ENCODE results near the gene TUBA3D.
"Not testable (repeated sequence)": the region's sequence is repeated elsewhere in the genome, so short reads cannot be mapped to it uniquely, and the experiment has no call there.

TUBA3D gene

DNA sequence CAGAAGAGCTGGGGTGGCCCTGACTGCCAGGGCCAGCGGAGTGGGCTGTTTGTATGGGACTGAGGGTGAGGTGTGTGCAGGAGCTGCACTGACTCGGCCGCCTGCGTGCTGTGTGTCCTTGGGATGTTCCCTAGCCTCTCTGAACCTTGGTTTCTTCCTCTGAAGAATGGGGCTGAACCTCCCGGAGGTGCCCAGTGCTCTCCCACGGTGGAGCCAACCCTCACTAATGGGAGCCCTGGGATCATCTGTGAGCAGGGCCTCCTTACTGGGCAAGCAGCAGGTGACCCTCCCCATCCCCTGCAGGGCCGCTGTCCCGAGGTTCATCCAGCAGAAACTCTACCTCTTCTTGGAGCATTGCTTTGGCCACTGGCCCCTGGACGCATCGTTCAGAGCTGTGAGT, 40.1 kb downstream of the TUBA3D start:
- no peak for DNase-seq

- not testable (repeated sequence) for DNase-seq
These were observed 40.7 kb downstream of the TUBA3D start for GRCh38 chr2:131516621-131517020.

- DNase-seq = no peak
These were observed 41.4 kb downstream of the TUBA3D start for GRCh38 chr2:131517106-131517831.

- DNase-seq = not testable (repeated sequence)
These were observed 41.9 kb downstream of the TUBA3D start for GRCh38 chr2:131517856-131518255.

GRCh38 chr2:131518531-131518930, 42.6 kb downstream of the TUBA3D start:
- not testable (repeated sequence) for DNase-seq

- DNase-seq = no peak
These were observed 43.5 kb downstream of the TUBA3D start for GRCh38 chr2:131519466-131519865.

DNA sequence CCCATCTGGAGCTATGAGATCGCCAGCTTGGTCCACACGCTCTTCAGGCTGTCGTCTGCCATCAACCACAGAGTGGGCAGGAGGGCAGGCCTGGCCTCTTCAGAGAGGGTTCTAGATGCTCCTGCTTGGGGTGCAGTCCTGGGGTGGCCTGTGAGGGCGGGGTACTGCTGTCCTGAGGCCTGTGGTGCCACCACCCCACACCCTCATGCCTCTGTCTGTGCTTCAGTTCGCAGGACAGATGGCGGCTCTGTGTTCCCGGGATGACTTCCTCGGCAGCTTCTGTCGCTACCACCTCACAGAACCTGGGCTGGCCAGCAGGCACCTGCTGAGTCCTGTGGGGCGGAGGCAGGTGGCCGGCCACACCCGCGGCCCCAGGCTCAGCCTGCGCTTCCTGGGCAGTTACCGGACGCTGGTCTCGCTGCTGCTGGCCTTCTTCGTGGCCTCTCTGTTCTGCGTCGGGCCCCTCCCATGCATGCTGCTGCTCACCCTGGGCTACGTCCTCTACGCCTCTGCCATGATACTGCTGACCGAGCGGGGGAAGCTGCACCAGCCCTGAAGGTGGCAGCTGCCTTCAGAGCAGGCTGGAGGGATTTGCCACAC, 44.1 kb downstream of the TUBA3D start:
- not testable (repeated sequence) for DNase-seq

DNA sequence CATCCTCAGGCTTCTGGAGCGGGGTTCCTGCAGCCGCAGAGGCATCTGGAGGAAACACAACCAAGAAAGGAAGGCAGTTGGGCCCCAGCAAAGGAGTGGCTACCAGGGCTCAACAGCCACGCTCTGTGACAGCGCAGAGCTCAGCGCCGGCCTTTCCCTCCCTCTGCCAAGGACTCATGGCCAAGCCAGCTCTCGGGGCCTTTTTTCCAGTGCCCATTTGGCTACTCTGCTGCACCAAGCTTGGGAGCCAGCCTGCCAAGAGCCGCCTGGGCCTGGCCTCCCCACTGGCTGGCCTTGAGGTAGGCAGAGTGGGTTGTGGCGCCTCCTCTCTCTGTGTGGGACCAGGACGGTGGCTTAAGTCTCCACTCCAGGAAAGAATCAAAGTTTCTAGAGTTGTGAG, 44.6 kb downstream of the TUBA3D start:
- DNase-seq = peak; percentile 8

DNA sequence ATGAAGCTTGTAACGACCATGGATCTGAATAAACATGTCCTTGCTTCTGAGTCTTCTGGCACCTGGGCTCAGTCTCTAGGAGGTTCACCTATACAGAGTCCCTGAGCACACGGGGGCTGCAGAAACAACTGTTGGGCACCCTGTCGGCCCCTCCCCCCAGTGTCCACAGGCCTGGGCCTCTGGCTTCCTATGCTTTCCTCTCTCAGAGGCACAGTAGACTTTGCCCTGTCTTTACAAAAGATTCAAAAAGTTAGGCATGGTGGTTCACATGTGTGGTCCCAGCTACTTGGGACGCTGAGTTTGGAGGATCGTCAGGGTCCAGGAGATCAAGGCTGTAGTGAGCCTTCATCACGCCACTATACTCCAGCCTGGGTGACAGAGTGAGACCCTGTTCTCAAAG, 45.6 kb downstream of the TUBA3D start:
- not testable (repeated sequence) for DNase-seq

GRCh38 chr2:131521961-131522781, 46.3 kb downstream of the TUBA3D start:
- no peak for DNase-seq

GRCh38 chr2:131525256-131525655, 49.3 kb downstream of the TUBA3D start:
- DNase-seq = not testable (repeated sequence)

GRCh38 chr2:131527131-131528001, 51.4 kb downstream of the TUBA3D start, which contains the start of gene CCDC74A:
CCDC74A (plus strand) TSS chr2:131527888; CDS start chr2:131527971, 83 bp downstream.
- DNase-seq = peak; percentile 42

DNA sequence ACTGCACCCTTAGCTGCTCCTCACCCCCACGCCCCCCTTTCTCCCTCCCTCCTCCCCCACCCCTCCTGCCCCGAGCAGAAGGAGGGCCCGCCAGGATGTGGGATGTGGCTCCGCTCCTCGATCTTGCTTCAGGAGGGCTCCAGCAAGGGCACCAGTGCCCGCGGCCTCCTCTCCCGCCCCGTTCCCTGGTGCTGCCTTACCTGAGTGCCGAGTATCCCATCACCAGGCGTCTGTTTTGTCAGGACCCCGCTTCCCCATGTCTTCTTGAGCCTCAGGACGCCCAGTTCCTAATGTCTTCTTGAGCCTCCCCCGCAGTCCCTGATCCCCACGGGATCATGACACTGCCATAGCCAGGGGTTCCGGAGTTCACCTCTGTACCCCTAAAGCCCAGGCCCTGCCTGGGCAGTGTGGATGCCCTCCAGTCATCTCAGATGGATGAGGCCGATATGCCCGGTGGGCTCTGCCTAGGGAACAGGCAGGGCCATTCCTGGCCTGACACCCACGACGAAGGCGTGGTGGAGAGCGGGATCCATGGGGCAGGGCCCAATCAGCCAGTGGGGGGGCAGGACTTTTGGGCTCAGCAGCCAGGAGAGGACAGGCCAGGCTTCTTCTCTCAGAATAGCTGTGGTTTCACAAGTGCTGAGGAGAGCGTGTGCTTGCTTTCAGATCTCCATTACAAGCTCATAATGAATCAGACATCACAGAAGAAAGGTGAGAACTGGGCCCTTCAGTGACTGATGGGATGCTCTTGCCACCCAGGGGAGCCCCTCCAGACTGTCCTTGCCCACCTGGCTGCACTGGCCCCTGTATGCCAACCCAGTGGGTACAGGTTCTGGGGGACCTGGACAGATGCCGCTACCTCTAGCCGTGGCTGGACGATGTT, 53.3 kb downstream of the TUBA3D start:
- not testable (repeated sequence) for DNase-seq

DNA sequence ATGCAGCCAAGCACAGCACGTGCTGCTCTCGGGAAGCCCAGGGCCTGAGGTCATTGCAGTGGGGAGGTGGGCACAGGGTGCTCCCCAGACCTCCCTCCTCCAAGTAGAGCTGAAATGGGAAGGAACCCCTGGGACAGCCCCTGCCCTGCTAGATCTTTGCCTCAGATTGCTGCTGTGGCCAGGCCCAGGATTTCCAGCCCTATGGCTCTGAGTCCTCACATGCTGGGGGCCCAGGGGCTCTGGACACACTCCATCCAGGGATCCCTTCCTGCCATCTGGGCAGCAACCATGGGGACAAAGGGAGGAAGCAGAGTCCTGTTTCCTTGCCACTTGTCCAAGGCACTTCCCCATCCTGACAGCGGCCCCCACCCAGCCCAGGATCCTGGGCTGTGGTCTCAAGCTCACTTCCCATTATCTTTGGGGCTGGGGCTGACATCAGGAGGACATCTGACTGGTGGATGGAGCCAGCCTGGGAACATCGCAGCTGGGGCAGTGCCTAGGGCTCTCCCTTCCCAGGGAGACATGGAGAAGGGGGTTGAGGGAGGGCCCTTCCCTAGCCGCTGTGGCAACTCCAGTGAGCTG, 54.0 kb downstream of the TUBA3D start:
- DNase-seq = not testable (repeated sequence)

GRCh38 chr2:131530626-131531344, 54.9 kb downstream of the TUBA3D start:
- not testable (repeated sequence) for DNase-seq

- DNase-seq = not testable (repeated sequence)
These were observed 55.7 kb downstream of the TUBA3D start for GRCh38 chr2:131531547-131532185.

All from midbrain (tissue), 1 donor.